ENCODE results near the gene SPTBN5. TPM values are rescaled to one million over a fixed set of nuclear protein-coding genes. Genes with fewer than 3 reads are reported as not detected.

The SPTBN5 gene
- total RNA-seq, 1 experiment from 2014 or later: 0.64 TPM

DNA sequence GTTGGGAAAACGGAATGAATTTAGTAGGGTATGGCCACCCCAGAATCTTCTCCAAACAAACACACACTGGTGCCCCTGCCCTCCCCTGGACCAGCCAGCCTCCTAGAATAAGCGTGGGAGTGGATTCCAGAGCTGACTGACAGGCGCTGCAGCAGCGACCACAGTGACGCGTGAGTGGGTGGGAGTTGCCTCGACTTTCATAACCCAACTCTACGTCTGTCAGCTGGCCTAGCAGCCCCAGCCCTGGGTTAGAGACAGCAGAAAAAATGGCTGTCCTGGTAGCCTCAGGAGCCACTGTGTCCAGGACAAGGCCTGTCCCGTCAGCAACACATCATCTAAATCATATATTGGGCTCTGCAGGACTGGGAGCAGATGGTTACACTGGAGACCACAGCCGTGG, 45.2 kb downstream of the SPTBN5 start:
- DNase-seq: no peak
- no peaks in the 10 kb centered on the region for H3K4me1 Mint-ChIP-seq (ENCODE audit: low read depth, unreplicated experiment)
- intact Hi-C loops (cut with micrococcal nuclease; ENCODE audit: unreplicated experiment): no loop called here
- CTCF ChIA-PET: no interaction called here
- no peak overlapping the region for H3K4me3 Mint-ChIP-seq (ENCODE audit: low read depth, unreplicated experiment)
- H3K9me3 Mint-ChIP-seq (ENCODE audit: low read depth, unreplicated experiment): no peaks in the 10 kb centered on the region
- H3K27me3 Mint-ChIP-seq (ENCODE audit: unreplicated experiment): no peaks in the 10 kb centered on the region
- H3K27ac Mint-ChIP-seq (ENCODE audit: unreplicated experiment): no peak overlapping the region
- H3K36me3 Mint-ChIP-seq (ENCODE audit: insufficient read depth, unreplicated experiment): peaks cover 5% of the 10 kb centered on the region
- TF ChIP-seq CTCF (IDR thresholded peaks at IDR 0.05; ENCODE audit: unreplicated experiment): no peak
- BruUV-seq (replicated peaks): no TSS peak

GRCh38 chr15:41847981-41848380, 45.9 kb downstream of the SPTBN5 start:
- H3K36me3 Mint-ChIP-seq (ENCODE audit: insufficient read depth, unreplicated experiment): peaks cover 5% of the 10 kb centered on the region
- intact Hi-C loops (cut with micrococcal nuclease; ENCODE audit: unreplicated experiment): no loop called here
- no peak for DNase-seq
- H3K4me1 Mint-ChIP-seq (ENCODE audit: low read depth, unreplicated experiment): no peaks in the 10 kb centered on the region
- H3K9me3 Mint-ChIP-seq (ENCODE audit: low read depth, unreplicated experiment): no peaks in the 10 kb centered on the region
- no peak overlapping the region for H3K4me3 Mint-ChIP-seq (ENCODE audit: low read depth, unreplicated experiment)
- no peak overlapping the region for H3K27ac Mint-ChIP-seq (ENCODE audit: unreplicated experiment)
- H3K27me3 Mint-ChIP-seq (ENCODE audit: unreplicated experiment): no peaks in the 10 kb centered on the region
- no peak for TF ChIP-seq CTCF (IDR thresholded peaks at IDR 0.05; ENCODE audit: unreplicated experiment)
- CTCF ChIA-PET: no interaction called here
- no TSS peak for BruUV-seq (replicated peaks)

- Mint-ChIP-seq H3K27ac (ENCODE audit: unreplicated experiment) (no peak overlapping the region), H3K4me1 (ENCODE audit: low read depth, unreplicated experiment) (no peaks in the 10 kb centered on the region), H3K9me3 (ENCODE audit: low read depth, unreplicated experiment) (no peaks in the 10 kb centered on the region), H3K36me3 (ENCODE audit: insufficient read depth, unreplicated experiment) (no peaks in the 10 kb centered on the region), H3K27me3 (ENCODE audit: unreplicated experiment) (no peaks in the 10 kb centered on the region), H3K4me3 (ENCODE audit: low read depth, unreplicated experiment) (no peak overlapping the region)
- TF ChIP-seq CTCF (IDR thresholded peaks at IDR 0.05; ENCODE audit: unreplicated experiment): no peak
- BruUV-seq (replicated peaks): no TSS peak
- intact Hi-C loops (cut with micrococcal nuclease; ENCODE audit: unreplicated experiment): no loop called here
- CTCF ChIA-PET: no interaction called here
- DNase-seq: no peak
These were observed 46.6 kb downstream of the SPTBN5 start for GRCh38 chr15:41847206-41847605.

DNA sequence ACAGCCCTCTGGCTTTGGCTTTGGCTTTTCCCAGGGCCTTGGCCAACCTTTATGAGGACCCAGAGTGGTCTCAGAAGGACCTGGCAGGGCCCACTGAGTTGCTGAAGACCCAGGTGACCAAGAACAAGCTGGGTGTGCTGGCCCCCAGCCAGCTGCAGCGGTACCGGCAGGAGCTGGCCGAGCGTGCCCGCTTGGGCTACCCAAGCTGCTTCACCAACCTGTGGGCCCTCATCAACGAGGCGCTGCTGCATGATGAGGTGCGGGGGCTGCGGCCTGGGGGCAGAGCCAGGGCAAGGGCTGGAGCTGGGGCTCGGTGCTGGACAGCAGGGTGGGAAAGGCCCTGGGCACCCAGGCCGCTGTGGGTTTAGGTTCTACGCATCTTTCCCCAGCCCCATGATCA, 49.0 kb downstream of the SPTBN5 start:
- H3K36me3 Mint-ChIP-seq (ENCODE audit: insufficient read depth, unreplicated experiment): no peaks in the 10 kb centered on the region
- CTCF ChIA-PET: interaction anchor here (0.6 kb wide), 1 partner anchor 31 kb away, joined by 3 read pairs; no protein-coding TSS in a partner anchor
- intact Hi-C loops (cut with micrococcal nuclease; ENCODE audit: unreplicated experiment): no loop called here

More for the DNA sequence above, 49.0 kb downstream of the SPTBN5 start:
- H3K9me3 Mint-ChIP-seq (ENCODE audit: low read depth, unreplicated experiment): no peaks in the 10 kb centered on the region
- no peak for DNase-seq
- H3K4me1 Mint-ChIP-seq (ENCODE audit: low read depth, unreplicated experiment): no peaks in the 10 kb centered on the region
- no peaks in the 10 kb centered on the region for H3K27me3 Mint-ChIP-seq (ENCODE audit: unreplicated experiment)
- no peak overlapping the region for H3K4me3 Mint-ChIP-seq (ENCODE audit: low read depth, unreplicated experiment)
- BruUV-seq (replicated peaks): no TSS peak
- H3K27ac Mint-ChIP-seq (ENCODE audit: unreplicated experiment): no peak overlapping the region
- no peak for TF ChIP-seq CTCF (IDR thresholded peaks at IDR 0.05; ENCODE audit: unreplicated experiment)
